Stimulated activated CD4-positive, alpha-beta T cell treated with anti-CD3 and anti-CD28 coated beads, TNF-alpha, amount 100 ng/mL, for 24 hours (primary cell): ENCODE results near the gene GNA15.
"Not testable (repeated sequence)": the region's sequence is repeated elsewhere in the genome, so short reads cannot be mapped to it uniquely, and the experiment has no call there.

Experiments
- DNase-seq, 3 experiments: peaks; one replicate each; pipeline ENCODE4 v3.0.0-alpha.2; 2020; ENCODE audit warnings: low read depth in 3 of 3

Gene GNA15

GRCh38 chr19:3190921-3191805, 55.3 kb downstream of the GNA15 start:
- DNase-seq = no peak

- not testable (repeated sequence) for DNase-seq
Measured at GRCh38 chr19:3191806-3192104, 55.9 kb downstream of the GNA15 start.

GRCh38 chr19:3192228-3192635, 56.4 kb downstream of the GNA15 start:
- no peak for DNase-seq

GRCh38 chr19:3192684-3193083, 56.9 kb downstream of the GNA15 start:
- no peak for DNase-seq

GRCh38 chr19:3193256-3194105, 57.6 kb downstream of the GNA15 start:
- no peak for DNase-seq

- DNase-seq = no peak
Measured at GRCh38 chr19:3194106-3195087, 58.6 kb downstream of the GNA15 start.

- DNase-seq = no peak
Measured at GRCh38 chr19:3196064-3196932, 60.5 kb downstream of the GNA15 start.

- no peak for DNase-seq
Measured at GRCh38 chr19:3196933-3197205, 61.0 kb downstream of the GNA15 start.

GRCh38 chr19:3198901-3199700, 63.3 kb downstream of the GNA15 start:
- DNase-seq = no peak

GRCh38 chr19:3201072-3201700, 65.4 kb downstream of the GNA15 start:
- DNase-seq = no peak

GRCh38 chr19:3201911-3202310, 66.1 kb downstream of the GNA15 start:
- DNase-seq = no peak

- no peak for DNase-seq
Measured at GRCh38 chr19:3202346-3202745, 66.5 kb downstream of the GNA15 start.

- DNase-seq = not testable (repeated sequence)
Measured at GRCh38 chr19:3202895-3203294, 67.1 kb downstream of the GNA15 start.

GRCh38 chr19:3203805-3204645, 68.2 kb downstream of the GNA15 start:
- DNase-seq = no peak

- no peak for DNase-seq
Measured at GRCh38 chr19:3204646-3205275, 68.9 kb downstream of the GNA15 start.

GRCh38 chr19:3206216-3206953, 70.6 kb downstream of the GNA15 start:
- no peak for DNase-seq

- no peak for DNase-seq
Measured at GRCh38 chr19:3207461-3208242, 71.8 kb downstream of the GNA15 start.
